Loucy (cell line): ENCODE data around the gene CMAS.

Experiments used
- H2AFZ ChIP-seq: fragments of 200-600 bp; sonication (generic); 2 replicates; pipeline ENCODE4 v1.6.0; 2016; ENCODE audit warnings: antibody characterized with exemption, mild to moderate bottlenecking, low read length, moderate library complexity
- H3F3A ChIP-seq: fragments of 200-600 bp; 2 replicates; pipeline ENCODE4 v1.6.0; 2016; ENCODE audit warnings: antibody characterized with exemption, low read depth, mild to moderate bottlenecking
- H3K27me3 ChIP-seq: fragments of 200-600 bp; sonication (generic); 2 replicates; pipeline ENCODE4 v1.6.1; 2014; ENCODE audit warnings: low read length, mild to moderate bottlenecking; ENCODE audit not compliant: insufficient read depth, poor library complexity, severe bottlenecking
- H3K36me3 ChIP-seq: fragments of 200-600 bp; sonication (generic); 2 replicates; pipeline ENCODE4 v1.6.1; 2016; ENCODE audit warnings: low read length; ENCODE audit not compliant: insufficient read depth
- H3K4me1 ChIP-seq: fragments of 200-600 bp; sonication (generic); 2 replicates; pipeline ENCODE4 v1.5.1; 2014; ENCODE audit warnings: low read length, mild to moderate bottlenecking; ENCODE audit not compliant: insufficient read depth, poor library complexity, severe bottlenecking
- H3K4me2 ChIP-seq: fragments of 200-600 bp; sonication (generic); 2 replicates; pipeline ENCODE4 v1.6.0; 2014; ENCODE audit warnings: antibody characterized with exemption, low read length, low read depth, mild to moderate bottlenecking; ENCODE audit not compliant: poor library complexity, severe bottlenecking
- H3K4me3 ChIP-seq: fragments of 200-600 bp; sonication (generic); 2 replicates; pipeline ENCODE4 v1.5.1; 2014; ENCODE audit warnings: low read length, mild to moderate bottlenecking, mixed read lengths; ENCODE audit not compliant: poor library complexity, severe bottlenecking
- H3K79me2 ChIP-seq: fragments of 200-600 bp; sonication (generic); 2 replicates; pipeline ENCODE4 v1.6.1; 2014; ENCODE audit warnings: low read length; ENCODE audit not compliant: insufficient read depth
- H3K9ac ChIP-seq: fragments of 200-600 bp; sonication (generic); 2 replicates; pipeline ENCODE4 v1.6.0; 2014; ENCODE audit warnings: mild to moderate bottlenecking, low read depth, low read length, moderate library complexity; ENCODE audit not compliant: poor library complexity, severe bottlenecking
- H3K9me2 ChIP-seq: fragments of 200-600 bp; sonication (generic); replicated peaks from 2 replicates; pipeline ENCODE4 v1.6.1; 2016; ENCODE audit warnings: low read depth, low read length, mixed read lengths
- H3K9me3 ChIP-seq: fragments of 200-600 bp; sonication (generic); 2 replicates; pipeline ENCODE4 v1.6.1; 2014; ENCODE audit warnings: mild to moderate bottlenecking, antibody characterized with exemption, low read length, low read depth; ENCODE audit not compliant: insufficient read depth
- H4K20me1 ChIP-seq: fragments of 200-600 bp; sonication (generic); 2 replicates; pipeline ENCODE4 v1.6.0; 2014; ENCODE audit warnings: antibody characterized with exemption, low read length, mild to moderate bottlenecking; ENCODE audit not compliant: insufficient read depth, poor library complexity, severe bottlenecking
- EZH2phosphoT487 ChIP-seq: fragments of 200-600 bp; IDR thresholded peaks from 2 replicates; pipeline ENCODE4 v1.6.1; 2018; ENCODE audit warnings: antibody characterized with exemption, mild to moderate bottlenecking, moderate library complexity, borderline replicate concordance
- TF ChIP-seq, protein P1 (sequence below): fragments of 200-600 bp; sonication (generic); conservative IDR thresholded peaks from 2 replicates; pipeline ENCODE4 v1.5.1; 2014; ENCODE audit warnings: mild to moderate bottlenecking, antibody characterized with exemption, low read length

Gene CMAS

DNA sequence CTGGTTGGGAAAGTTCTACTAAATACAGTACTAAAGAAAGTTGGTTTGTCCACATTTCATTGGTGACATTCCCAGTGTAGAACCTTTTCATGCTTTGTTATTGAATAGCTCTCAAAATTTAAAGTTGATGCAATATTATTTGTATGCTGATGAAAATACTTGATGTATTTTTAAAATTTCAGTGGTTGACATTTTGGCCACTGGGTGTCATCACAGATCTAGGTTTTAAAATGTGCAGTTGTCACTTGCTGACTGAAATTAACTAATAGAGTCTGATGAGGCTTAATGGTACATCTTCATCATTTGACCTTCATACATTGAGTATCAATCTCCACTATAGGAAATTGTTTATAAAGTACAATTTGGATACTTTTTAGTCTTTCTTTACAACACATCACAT, 37.1 kb downstream of the CMAS start:
- H3F3A ChIP-seq, result no peaks in the 10 kb centered on the region
- no peaks in the 10 kb centered on the region for H3K79me2 ChIP-seq
- TF ChIP-seq, protein P1, sequence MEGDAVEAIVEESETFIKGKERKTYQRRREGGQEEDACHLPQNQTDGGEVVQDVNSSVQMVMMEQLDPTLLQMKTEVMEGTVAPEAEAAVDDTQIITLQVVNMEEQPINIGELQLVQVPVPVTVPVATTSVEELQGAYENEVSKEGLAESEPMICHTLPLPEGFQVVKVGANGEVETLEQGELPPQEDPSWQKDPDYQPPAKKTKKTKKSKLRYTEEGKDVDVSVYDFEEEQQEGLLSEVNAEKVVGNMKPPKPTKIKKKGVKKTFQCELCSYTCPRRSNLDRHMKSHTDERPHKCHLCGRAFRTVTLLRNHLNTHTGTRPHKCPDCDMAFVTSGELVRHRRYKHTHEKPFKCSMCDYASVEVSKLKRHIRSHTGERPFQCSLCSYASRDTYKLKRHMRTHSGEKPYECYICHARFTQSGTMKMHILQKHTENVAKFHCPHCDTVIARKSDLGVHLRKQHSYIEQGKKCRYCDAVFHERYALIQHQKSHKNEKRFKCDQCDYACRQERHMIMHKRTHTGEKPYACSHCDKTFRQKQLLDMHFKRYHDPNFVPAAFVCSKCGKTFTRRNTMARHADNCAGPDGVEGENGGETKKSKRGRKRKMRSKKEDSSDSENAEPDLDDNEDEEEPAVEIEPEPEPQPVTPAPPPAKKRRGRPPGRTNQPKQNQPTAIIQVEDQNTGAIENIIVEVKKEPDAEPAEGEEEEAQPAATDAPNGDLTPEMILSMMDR, result peak; percentile 77
- no peak for TF ChIP-seq EZH2phosphoT487
- H4K20me1 ChIP-seq, result no peaks in the 10 kb centered on the region
- no peaks in the 10 kb centered on the region for H3K36me3 ChIP-seq
- H3K4me3 ChIP-seq, result no peak overlapping the region
- H3K4me2 ChIP-seq, result no peak overlapping the region
- H3K9me3 ChIP-seq, result no peaks in the 10 kb centered on the region
- H3K4me1 ChIP-seq, result peaks cover 10% of the 10 kb centered on the region
- H2AFZ ChIP-seq, result no peak overlapping the region
- H3K27me3 ChIP-seq, result no peaks in the 10 kb centered on the region
- no peak overlapping the region for H3K9ac ChIP-seq
- no peaks in the 10 kb centered on the region for H3K9me2 ChIP-seq

DNA sequence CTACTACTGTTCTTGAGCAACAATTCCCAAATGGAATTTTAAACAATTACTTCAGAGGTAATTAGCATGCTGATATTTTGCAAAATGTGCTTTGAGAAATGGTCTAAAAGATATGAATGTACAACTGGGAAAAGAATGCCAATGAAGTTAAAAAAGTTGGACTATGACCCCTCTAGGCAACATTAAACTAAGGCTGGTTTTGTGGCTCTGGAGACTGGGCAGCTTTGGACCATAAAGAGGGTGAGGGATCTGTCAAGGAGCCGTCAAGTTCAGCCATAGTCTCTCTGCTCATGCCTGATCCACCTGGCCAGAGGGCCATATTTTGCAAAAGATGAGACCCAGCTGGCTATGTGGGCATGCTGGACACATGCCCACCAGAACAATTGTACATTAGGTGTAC, 38.8 kb downstream of the CMAS start:
- Histone ChIP-seq H2AFZ (no peak overlapping the region), H3K9ac (no peak overlapping the region), H3K4me1 (peaks cover 10% of the 10 kb centered on the region), H3K9me2 (no peaks in the 10 kb centered on the region), H3K27me3 (no peaks in the 10 kb centered on the region), H3F3A (no peaks in the 10 kb centered on the region), H3K79me2 (no peaks in the 10 kb centered on the region), H3K9me3 (no peaks in the 10 kb centered on the region), H3K36me3 (no peaks in the 10 kb centered on the region), H4K20me1 (no peaks in the 10 kb centered on the region), H3K4me2 (no peak overlapping the region), H3K4me3 (no peak overlapping the region)
- no peak for TF ChIP-seq EZH2phosphoT487
- TF ChIP-seq, protein P1, result no peak

DNA sequence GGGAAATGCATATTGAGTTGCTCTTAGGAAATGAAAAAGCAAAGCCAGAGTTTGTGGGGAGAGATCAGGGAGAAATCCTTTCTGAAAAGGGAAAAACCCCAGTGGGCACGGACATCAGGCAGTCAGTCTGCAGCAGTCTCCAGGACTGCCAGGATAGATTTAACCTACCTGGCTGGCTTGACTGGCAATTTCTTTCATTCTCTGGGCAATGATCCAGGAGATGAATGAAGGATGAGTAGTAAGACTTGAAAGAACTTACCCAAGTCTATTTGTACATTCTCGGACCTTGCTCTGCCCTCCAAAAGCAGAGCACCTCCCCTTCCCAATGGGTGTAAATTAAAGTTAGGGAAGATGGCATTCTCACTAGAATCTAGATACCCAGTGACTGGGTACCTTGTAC, 42.9 kb downstream of the CMAS start:
- no peaks in the 10 kb centered on the region for H3K27me3 ChIP-seq
- H3K9me2 ChIP-seq, result no peaks in the 10 kb centered on the region
- no peaks in the 10 kb centered on the region for H3K9me3 ChIP-seq
- no peaks in the 10 kb centered on the region for H3K4me1 ChIP-seq
- H2AFZ ChIP-seq, result no peak overlapping the region
- no peaks in the 10 kb centered on the region for H3K79me2 ChIP-seq
- H4K20me1 ChIP-seq, result no peaks in the 10 kb centered on the region
- TF ChIP-seq EZH2phosphoT487, result no peak
- TF ChIP-seq, protein P1, result no peak
- no peak overlapping the region for H3K4me3 ChIP-seq
- H3K36me3 ChIP-seq, result no peaks in the 10 kb centered on the region
- no peaks in the 10 kb centered on the region for H3F3A ChIP-seq
- H3K4me2 ChIP-seq, result no peak overlapping the region
- no peak overlapping the region for H3K9ac ChIP-seq
